Activated CD8-positive, alpha-beta memory T cell treated with anti-CD3 and anti-CD28 coated beads, Interleukin-2, amount 50 U/mL, for 1 hour (primary cell): ENCODE measurements around the gene CGA.
"Not testable (repeated sequence)": the region's sequence is repeated elsewhere in the genome, so short reads cannot be mapped to it uniquely, and the experiment has no call there.

Experiments used
- DNase-seq: peaks from one replicate; pipeline ENCODE4 v3.0.0-alpha.2; 2020; ENCODE audit errors: extremely low read depth

CGA gene

GRCh38 chr6:87095087-87095509 lies at the start of gene CGA:
TSS of gene CGA (minus strand) at chr6:87095106. CDS start at chr6:87088200, 6,906 bp downstream.
- no peak for DNase-seq

GRCh38 chr6:87139927-87140326 lies 45.0 kb upstream of the CGA start:
- not testable (repeated sequence) for DNase-seq

GRCh38 chr6:87139236-87139635 lies 44.3 kb upstream of the CGA start:
- DNase-seq: peak; percentile 24

GRCh38 chr6:87136963-87137362 lies 42.1 kb upstream of the CGA start:
- DNase-seq: no peak

GRCh38 chr6:87127737-87128136 lies 32.8 kb upstream of the CGA start:
- no peak for DNase-seq

- no peak for DNase-seq
These were observed 31.6 kb upstream of the CGA start for GRCh38 chr6:87126501-87126900.

- DNase-seq: no peak
These were observed 29.2 kb upstream of the CGA start for GRCh38 chr6:87124074-87124473.

- no peak for DNase-seq
These were observed 27.6 kb upstream of the CGA start for GRCh38 chr6:87122477-87122876.

GRCh38 chr6:87118054-87118453 lies 23.1 kb upstream of the CGA start:
- DNase-seq: no peak

GRCh38 chr6:87116922-87117321 lies 22.0 kb upstream of the CGA start:
- no peak for DNase-seq

GRCh38 chr6:87115402-87116135 lies 20.7 kb upstream of the CGA start:
- no peak for DNase-seq

GRCh38 chr6:87110636-87111035 lies 15.7 kb upstream of the CGA start:
- DNase-seq: no peak

GRCh38 chr6:87105823-87106222 lies 10.9 kb upstream of the CGA start:
- no peak for DNase-seq

- no peak for DNase-seq
These were observed 9.8 kb upstream of the CGA start for GRCh38 chr6:87104667-87105066.

- DNase-seq: no peak
These were observed 9.2 kb upstream of the CGA start for GRCh38 chr6:87103977-87104601.

GRCh38 chr6:87102151-87102621 lies 7.3 kb upstream of the CGA start:
- DNase-seq: no peak

GRCh38 chr6:87101067-87101466 lies 6.2 kb upstream of the CGA start:
- no peak for DNase-seq

GRCh38 chr6:87100216-87100615 lies 5.3 kb upstream of the CGA start:
- DNase-seq: no peak

GRCh38 chr6:87099472-87099871 lies 4.6 kb upstream of the CGA start:
- DNase-seq: no peak

GRCh38 chr6:87094576-87094975 lies 330 bp downstream of the CGA start:
- no peak for DNase-seq

GRCh38 chr6:87093651-87094050 lies 1.3 kb downstream of the CGA start:
- DNase-seq: no peak

- DNase-seq: no peak
These were observed 1.7 kb downstream of the CGA start for GRCh38 chr6:87093199-87093598.

- no peak for DNase-seq
These were observed 2.5 kb downstream of the CGA start for GRCh38 chr6:87092435-87092834.
